Activated CD4-positive, alpha-beta T cell treated with anti-CD3 and anti-CD28 coated beads for 24 hours (primary cell): ENCODE data around the gene RCAN2.

Experiments used
- DNase-seq, 2 donors: peaks; one replicate each; pipeline ENCODE4 v3.0.0-alpha.2; 2020; ENCODE audit warnings: low read depth in 2 of 2

Gene RCAN2

GRCh38 chr6:46293641-46294316 is 197.5 kb downstream of the RCAN2 start:
- no peak for DNase-seq

GRCh38 chr6:46291880-46292279 is 199.4 kb downstream of the RCAN2 start:
- DNase-seq: no peak

GRCh38 chr6:46291275-46291633 is 200.0 kb downstream of the RCAN2 start:
- DNase-seq: no peak

- DNase-seq: no peak
Measured at GRCh38 chr6:46290421-46291274, 200.6 kb downstream of the RCAN2 start.

GRCh38 chr6:46289898-46290297 is 201.4 kb downstream of the RCAN2 start:
- no peak for DNase-seq

- no peak for DNase-seq
Measured at GRCh38 chr6:46288835-46289234, 202.4 kb downstream of the RCAN2 start.

GRCh38 chr6:46287681-46288080 is 203.6 kb downstream of the RCAN2 start:
- no peak for DNase-seq

- DNase-seq: no peak
Measured at GRCh38 chr6:46287043-46287442, 204.2 kb downstream of the RCAN2 start.

GRCh38 chr6:46284475-46284874 is 206.8 kb downstream of the RCAN2 start:
- no peak for DNase-seq

GRCh38 chr6:46281110-46281509 is 210.1 kb downstream of the RCAN2 start:
- DNase-seq: no peak

GRCh38 chr6:46279874-46280273 is 211.4 kb downstream of the RCAN2 start:
- DNase-seq: no peak

GRCh38 chr6:46276576-46277142 is 214.6 kb downstream of the RCAN2 start:
- DNase-seq: no peak

GRCh38 chr6:46274502-46274901 is 216.7 kb downstream of the RCAN2 start:
- no peak for DNase-seq

GRCh38 chr6:46273911-46274310 is 217.3 kb downstream of the RCAN2 start:
- no peak for DNase-seq

GRCh38 chr6:46271728-46272127 is 219.5 kb downstream of the RCAN2 start:
- no peak for DNase-seq

GRCh38 chr6:46271107-46271506 is 220.1 kb downstream of the RCAN2 start:
- DNase-seq: no peak

- DNase-seq: no peak
Measured at GRCh38 chr6:46270336-46270735, 220.9 kb downstream of the RCAN2 start.

- no peak for DNase-seq
Measured at GRCh38 chr6:46269447-46270229, 221.6 kb downstream of the RCAN2 start.

- no peak for DNase-seq
Measured at GRCh38 chr6:46267515-46267914, 223.7 kb downstream of the RCAN2 start.

GRCh38 chr6:46265373-46265772 is 225.9 kb downstream of the RCAN2 start:
- DNase-seq: no peak

- no peak for DNase-seq
Measured at GRCh38 chr6:46263707-46264086, 227.6 kb downstream of the RCAN2 start.
